Measurements from ENCODE around the gene PPP1R3C.

PPP1R3C gene

DNA sequence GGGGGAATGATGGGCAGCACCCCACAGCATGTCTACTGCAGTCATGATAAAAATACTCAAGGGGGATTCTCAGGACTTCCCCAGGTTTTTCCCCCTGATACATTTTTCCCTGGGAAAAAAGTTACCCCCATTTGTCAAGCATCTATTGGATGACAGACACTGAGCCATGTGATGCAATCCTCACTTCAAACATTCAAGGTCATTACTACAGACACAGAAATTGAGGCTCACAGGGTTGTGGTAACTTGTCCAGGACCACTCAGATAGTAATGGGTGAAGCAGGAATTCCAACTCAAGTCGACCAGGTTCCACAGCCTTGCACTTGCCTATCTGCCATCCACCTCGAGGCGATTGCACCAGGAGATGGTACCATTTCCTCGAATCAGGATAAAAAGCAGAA, 31.7 kb downstream of the PPP1R3C start:
- DNase-seq (ENCODE audit: low read depth), result no peak

DNA sequence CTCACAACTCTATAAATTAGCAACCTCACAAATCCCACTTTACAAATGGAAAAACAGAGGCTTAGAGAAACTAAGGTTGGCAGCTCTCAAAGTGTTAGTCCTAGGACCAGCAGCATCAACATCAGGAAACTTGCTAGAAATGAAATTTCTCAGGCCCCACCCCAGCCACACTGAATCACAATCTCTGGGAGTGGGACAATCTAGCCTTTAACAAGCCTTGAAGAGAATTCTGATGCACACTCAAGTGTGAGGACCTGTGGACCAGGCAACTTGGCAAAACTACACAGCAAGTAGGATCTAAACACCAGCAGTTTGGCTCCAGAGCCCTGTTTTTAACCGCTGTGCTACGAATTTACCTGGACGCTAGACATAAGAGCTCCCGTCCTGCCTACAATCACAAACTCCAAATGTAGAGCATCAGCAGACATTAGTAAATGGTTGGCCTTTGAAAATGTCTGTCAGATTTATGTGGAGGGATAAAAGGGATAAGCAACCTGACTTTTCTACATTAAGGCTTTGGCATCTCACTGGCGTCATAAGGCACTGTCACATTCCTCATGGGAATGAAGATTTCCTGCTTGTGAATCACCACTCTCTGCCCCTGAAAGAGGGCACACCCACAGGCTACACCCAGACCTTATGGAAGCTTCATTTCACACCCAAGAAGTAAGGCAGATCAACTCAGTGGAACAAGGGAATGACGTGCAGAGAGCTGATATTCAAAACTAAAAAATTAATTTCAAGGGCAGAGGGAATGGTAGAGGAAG, 34.5 kb downstream of the PPP1R3C start:
- DNase-seq (ENCODE audit: low read depth), result no peak

DNA sequence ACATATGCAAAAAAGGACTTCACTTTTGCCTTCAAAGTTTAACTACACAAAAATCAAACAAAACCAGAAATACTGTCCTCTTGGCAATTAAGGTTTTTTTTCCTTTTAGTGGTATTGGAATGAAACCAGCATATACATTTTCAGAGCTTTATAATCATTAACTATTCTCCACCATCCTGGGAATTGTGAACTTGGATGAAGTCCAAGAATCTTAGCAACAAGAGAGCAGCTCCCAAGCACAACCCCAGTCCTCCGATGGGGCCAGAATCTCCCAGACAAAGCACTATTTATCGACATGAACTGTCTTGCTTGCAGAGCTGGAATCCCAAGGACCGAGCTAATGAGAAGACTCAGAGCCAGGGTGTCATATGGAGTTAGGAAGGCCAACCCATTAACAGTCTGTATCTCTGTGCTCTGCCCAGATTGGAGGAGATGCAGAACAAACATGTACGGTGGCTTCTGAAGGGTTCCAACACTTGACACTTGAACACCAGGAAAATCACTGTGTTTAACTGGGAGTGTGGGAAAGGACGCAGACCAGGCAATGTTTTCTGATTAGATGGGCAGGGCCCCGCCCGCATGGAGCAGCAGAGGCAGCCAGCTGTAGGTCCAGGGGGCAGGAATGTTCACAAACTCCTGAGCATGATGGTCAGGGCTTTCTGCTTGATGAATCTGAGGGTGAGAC, 35.5 kb downstream of the PPP1R3C start:
- DNase-seq (ENCODE audit: low read depth), result no peak

DNA sequence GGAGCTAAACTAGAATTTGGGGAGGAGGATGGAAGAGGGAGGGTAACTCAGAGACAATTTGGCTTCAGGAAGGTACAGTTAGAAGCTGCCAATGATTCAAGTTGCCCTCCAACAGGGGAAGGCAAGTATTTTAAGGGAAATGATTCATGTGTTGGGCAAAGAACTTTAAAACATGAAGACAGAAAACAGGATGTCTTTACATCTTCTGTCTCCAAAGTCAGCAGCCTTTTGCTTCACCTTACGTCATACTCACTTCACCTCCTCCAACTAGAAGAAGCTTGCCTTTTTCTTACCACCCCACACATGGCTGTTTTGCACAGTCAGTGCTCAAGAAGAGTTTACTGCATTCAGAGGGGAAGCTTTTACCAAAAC, 36.1 kb downstream of the PPP1R3C start:
- no peak for DNase-seq (ENCODE audit: low read depth)

DNA sequence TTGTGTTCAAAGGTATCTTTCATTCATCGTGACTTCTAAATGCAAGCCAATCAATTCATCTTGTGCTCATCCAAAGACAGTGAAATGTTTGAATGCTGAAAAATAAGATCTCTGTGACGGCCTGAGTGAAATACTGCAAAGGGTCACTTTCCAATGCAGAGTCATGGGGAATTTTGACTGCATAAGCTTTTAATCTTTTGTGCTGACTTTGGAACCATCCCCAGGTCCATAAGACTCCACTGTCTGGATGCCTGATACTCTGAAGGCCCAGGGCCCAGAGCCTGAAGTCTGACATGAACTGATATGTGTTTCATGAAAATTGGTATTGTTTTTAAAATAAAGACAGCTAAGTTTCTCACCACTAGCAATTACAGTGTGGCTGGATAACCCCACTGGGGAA, 39.0 kb downstream of the PPP1R3C start:
- no peak for DNase-seq (ENCODE audit: low read depth)

DNA sequence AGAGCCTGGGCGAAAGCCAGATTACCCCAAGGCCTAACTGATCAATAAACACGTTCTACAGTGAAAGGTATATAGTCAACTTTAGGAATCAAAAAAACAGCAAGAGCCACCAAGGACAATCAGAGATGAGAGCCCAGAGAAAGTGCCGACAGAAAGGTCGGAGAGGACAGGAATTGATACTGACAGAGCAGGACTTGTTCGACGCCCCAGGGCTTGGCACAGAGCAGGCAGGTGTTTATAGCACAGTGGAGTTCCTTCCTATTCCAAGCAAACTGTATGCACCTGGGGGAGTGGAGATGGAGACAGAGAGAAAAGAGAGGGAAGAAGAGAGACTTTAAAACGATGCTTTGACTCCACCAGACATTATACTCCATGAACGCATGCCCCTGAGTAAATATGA, 39.5 kb downstream of the PPP1R3C start:
- no peak for DNase-seq (ENCODE audit: low read depth)

DNA sequence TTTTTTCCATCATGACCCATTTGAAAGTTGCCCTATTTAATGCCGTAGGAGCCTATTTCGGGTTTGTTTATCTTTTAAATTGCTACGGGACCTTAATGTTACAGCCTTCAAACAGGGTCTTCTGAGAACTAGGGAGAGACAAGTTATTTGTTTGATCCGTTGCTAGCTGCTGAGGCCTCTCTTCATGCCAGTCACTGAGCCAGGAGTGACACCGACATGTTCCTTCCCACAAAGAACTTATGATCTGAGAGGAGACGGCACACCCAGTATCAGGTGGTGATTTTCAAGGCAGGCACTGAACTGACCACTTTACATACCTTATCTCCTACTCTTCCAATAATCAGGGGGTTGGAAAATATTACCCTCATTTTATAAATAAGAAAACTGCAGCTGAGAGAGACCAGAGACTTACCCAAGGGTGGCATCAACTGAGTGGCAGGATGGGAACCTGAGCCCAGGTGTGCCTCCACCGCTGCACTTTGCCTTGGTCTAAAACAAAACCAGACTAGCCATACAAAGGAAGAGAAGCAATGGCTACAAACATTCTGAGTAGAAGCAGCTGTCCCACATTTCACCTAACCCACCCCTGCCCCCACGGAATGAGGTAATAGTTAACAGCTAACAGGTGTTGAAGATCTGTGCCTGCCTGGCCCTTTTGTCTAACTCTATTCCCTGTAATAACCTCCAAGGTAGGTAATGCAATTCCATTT, 40.5 kb downstream of the PPP1R3C start:
- no peak for DNase-seq (ENCODE audit: low read depth)

DNA sequence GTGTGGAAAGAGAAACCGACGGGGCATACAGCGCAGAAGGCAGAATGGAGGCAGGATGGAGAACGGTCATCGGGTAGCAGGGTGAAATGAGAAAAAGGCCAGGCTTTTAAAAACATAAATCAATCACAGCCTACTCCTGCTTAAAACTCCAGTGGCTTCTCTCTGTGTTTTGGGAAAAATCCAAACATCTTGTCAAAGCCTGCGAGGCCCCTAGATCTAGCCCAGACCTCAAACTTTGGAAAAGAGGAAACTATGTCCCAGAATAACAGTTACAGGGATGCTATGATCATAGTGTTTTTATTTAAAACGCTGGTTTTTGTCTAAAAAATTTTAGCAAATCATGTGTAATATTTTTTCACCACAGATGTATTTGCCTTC, 41.1 kb downstream of the PPP1R3C start:
- no peak for DNase-seq (ENCODE audit: low read depth)

DNA sequence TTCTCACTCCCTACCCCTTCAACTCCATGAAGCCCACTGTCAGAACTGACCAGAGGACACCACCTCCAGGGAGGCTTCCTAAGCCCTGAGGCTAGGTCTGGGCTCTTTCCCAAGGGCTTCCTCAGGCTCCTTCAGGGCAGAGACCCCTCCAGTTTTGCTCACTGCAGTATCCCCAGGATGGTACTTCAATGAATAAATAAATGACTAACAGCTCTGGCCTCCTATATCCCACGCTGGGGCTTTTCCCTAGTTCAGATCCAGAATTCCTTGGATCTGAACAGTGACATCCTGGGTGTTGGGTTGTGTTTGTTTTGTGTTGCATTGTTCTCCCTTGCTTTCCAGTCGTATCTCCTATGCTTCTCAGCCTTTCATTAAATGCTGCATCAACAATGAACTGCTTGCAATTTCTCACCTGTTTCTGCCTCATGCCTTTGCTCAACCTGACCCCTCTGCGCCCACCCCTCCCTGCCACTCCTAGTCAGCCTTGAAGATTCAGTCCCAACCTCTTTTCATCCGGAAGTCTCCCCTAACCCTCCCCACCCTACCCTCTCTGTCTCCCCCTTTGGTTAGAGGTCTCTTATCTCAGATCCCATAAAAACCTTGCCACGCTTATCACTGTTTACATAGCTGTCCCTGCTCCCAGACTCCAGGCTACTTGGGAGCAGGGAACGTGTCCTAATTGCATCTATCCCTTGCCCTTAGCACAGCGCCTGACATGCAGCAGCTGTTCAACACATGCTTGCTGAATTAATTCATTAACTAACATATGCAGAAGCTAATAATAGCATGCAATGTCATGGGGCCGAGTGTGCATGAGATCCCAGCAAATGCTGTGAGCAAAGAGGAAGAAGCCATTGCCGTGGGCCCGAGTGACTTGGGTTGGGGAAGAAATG, 41.7 kb downstream of the PPP1R3C start:
- DNase-seq (ENCODE audit: low read depth), result no peak

DNA sequence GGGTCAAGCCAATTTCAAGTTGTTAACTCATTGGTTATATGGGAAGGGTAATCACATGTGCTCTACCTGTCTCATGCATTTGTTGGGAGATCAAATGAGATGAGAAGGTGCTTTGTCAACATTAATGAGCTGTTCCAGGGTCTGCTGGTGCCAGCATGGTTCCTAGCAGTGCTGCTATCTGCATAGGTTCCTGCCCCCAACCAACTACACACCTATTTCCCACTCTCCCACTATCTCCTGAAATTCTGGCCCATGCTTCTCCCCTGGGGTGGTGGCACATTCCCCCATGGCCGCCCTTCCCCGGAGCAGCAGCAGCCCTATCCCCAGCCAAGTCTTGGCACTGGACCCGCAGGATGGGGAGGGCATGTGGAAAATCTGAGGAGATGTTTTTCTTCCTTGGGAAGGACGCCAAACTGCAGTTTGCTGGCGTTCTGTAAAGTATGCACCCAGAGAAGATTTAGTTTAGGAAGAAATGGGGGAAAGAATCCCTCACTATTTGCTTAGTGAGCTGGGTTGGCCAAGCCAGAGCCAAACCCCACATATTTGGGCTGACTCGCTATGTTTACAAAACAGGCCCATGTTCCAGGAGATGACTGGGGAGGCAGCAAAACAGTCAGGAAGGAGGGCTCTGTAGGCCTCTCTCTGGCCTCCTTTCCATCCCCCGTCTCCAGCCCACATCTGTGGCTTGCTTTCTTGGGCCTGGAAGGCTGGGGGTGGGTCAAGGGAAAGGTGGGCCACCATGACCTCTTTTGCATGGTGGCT, 42.5 kb downstream of the PPP1R3C start:
- DNase-seq (ENCODE audit: low read depth), result no peak

DNA sequence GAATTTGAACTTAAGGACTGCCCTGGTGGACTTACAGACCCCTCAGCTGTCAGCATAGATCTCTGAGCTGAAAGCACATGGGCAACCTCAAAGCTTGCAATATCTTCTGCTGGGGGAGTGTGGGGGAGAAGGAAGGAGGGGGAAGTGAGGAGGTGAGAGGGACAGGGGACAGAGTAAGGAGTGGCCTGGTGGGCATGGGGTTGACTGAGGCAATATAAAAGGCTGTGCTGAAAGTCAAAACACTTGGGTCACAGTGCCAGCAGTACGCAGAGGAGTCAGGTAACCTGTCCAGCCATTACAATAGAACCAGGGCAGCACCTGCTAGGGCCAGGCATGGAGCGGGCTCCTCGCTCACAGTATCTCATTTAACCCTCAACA, 43.2 kb downstream of the PPP1R3C start:
- no peak for DNase-seq (ENCODE audit: low read depth)

DNA sequence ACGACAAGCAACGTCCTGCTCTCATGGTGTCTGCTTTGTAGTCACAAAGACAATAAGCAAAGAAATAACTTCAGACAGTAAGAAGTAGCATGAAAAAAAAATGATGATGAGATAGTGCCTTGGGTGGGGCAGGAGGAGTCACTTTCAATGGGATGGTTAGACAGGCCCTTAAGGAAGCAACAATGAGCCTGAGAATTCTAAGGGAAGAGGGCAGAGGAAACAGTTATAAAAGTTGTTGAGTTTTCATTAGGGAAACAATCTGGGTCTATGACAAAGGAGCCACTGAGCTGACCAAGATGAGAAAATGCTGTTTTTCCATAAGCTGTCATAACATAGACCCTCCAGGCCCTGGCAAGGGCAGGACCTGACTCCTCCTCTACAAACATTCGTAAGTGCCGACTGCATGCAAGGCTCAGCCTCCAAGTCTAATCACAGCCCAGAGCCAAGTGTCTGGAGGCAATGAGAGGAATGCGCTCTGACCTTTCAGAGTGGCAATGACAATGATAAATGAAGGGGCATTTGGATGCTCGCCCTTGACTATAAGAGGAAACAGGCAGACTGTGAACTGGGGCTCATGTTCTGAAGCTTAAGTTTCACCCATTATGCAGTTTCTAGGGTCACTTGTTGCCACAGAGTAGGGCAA, 43.7 kb downstream of the PPP1R3C start:
- no peak for DNase-seq (ENCODE audit: low read depth)

DNA sequence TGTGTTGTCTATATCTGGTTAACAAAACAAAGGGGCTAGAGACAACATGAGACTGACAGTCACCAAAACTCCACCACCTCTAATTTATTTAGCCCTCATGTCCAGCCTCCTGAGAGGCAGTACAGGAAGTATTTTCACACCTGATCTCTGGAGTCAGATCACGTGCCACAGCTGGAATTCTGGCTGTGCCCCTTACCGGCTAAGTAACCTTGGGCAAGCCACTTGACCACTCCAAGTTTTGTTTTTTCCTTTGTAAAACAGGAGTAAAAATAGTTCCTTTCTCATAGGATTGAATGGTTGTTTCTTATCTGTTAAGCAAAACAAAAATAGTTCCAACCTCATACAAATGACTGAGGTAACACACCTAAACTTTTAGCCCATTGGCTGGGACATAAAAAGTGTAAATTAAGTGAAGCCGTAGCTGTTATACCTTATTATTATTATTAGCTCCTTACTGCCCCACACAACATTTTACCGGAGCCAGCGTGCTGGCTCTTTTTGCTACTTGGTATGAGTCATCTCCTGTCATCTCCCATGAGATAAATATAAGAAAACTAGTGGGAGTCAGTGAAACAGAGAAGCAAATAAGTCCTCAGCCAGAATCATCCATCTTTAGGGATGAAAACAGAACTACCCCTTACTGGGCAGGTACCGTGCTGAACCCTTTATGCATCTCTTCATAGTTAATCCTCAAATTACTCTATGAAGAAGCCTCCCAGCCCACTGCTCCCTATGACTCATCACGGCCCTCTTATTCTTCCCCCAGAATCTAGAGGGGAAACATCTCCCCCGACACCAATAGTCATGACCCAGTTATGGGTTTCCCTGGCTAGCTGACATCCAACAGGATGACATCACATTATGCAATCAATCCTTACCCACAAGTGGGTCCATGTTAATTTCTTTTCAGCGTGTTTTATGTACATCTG, 44.9 kb downstream of the PPP1R3C start:
- no peak for DNase-seq (ENCODE audit: low read depth)

DNA sequence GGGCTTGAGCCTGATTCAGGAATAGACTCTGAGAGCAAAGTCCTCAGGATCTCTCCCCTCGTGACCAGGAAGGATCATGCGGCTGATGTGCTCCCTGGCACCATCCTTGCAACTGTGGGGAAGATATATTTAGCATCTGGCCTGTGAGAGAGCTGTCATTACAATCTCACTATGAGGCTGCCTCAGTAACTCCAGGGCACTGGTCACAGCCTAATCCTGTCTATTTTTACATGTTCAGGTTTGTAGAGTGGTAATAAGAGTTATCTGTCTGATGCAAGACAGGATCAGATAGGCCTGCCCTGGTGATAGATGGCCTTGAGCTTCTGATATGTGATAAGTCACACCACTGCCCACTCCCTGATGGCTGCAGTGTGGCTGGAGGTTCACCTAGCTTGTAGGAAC, 50.7 kb downstream of the PPP1R3C start:
- no peak for DNase-seq (ENCODE audit: low read depth)

DNA sequence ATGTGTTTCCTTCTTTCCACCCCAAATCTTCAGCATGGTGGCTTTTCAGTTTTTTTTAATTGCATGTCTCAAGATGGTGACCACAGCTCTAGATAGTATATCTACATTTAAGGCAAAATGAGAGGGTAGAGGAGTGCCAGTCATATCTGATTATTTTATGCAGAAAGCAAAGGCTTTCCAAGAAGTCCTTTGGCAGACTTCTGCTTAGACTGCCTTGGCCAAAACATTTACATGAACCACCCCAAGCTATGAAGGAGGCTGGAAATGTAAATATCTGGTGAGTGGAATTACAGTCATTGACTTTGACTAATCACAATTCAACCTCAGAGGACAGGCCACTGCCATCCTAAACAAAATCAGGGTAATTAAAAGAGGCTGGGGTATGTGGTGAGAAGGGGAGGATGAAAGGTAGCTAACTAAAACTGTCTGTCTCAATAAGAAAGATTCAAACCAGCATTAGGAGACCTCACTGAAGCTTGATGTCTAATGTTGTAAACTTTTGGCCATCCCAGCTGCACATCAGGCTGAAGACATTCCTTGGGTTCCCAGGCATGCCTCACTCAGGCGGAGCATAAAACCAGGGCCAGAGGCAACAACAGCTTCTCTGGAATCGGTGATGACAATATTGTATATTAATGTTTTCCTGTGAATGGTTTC, 53.4 kb downstream of the PPP1R3C start:
- DNase-seq (ENCODE audit: low read depth), result no peak
